SU-DHL-6 (cell line): ENCODE measurements around the gene HOXA6.

Experiments used
- H2AFZ ChIP-seq: fragments of 200-600 bp; sonication (generic); 2 replicates; pipeline ENCODE4 v1.6.1; 2014; ENCODE audit warnings: low read depth, mild to moderate bottlenecking, moderate library complexity, mixed read lengths, antibody characterized with exemption, low read length; ENCODE audit not compliant: severe bottlenecking
- H3F3A ChIP-seq: fragments of 200-600 bp; shearing (Covaris generic); 2 replicates; pipeline ENCODE4 v1.6.0; 2016; ENCODE audit warnings: antibody characterized with exemption, mild to moderate bottlenecking; ENCODE audit not compliant: insufficient read depth
- H3K27ac ChIP-seq: fragments of 200-600 bp; sonication (generic); 2 replicates; pipeline ENCODE4 v1.5.1; 2016; ENCODE audit warnings: low read depth, mild to moderate bottlenecking, low read length, moderate library complexity, mixed read lengths
- H3K27me3 ChIP-seq: fragments of 200-600 bp; sonication (generic), shearing (Covaris generic); 2 replicates; pipeline ENCODE4 v1.6.0; 2014; ENCODE audit warnings: mild to moderate bottlenecking, low read length
- H3K36me3 ChIP-seq: fragments of 200-600 bp; sonication (generic); 2 replicates; pipeline ENCODE4 v1.6.1; 2014; ENCODE audit warnings: mild to moderate bottlenecking, low read length, mixed read lengths
- H3K4me2 ChIP-seq: fragments of 300-600, 200-600 bp; shearing (Covaris generic), sonication (generic); 2 replicates; pipeline ENCODE4 v1.6.0; 2014; ENCODE audit warnings: low read length, low read depth, mild to moderate bottlenecking; ENCODE audit not compliant: poor library complexity, severe bottlenecking
- H3K4me3 ChIP-seq: fragments of 200-600 bp; sonication (generic); 2 replicates; pipeline ENCODE4 v1.5.1; 2014; ENCODE audit warnings: antibody characterized with exemption, low read length, mild to moderate bottlenecking, mixed read lengths; ENCODE audit not compliant: insufficient read depth, poor library complexity, severe bottlenecking
- H3K79me2 ChIP-seq: fragments of 200-600 bp; sonication (generic); 2 replicates; pipeline ENCODE4 v1.6.1; 2014; ENCODE audit warnings: mild to moderate bottlenecking, low read length, moderate library complexity; ENCODE audit not compliant: insufficient read depth
- H3K9ac ChIP-seq: fragments of 200-600 bp; sonication (generic); 2 replicates; pipeline ENCODE4 v1.7.0; 2014; ENCODE audit warnings: mild to moderate bottlenecking, low read length
- H3K9me2 ChIP-seq: fragments of 200-600 bp; sonication (generic); replicated peaks from 2 replicates; pipeline ENCODE4 v1.6.1; 2014; ENCODE audit warnings: low read length; ENCODE audit not compliant: insufficient read depth
- H3K9me3 ChIP-seq: fragments of 200-600 bp; sonication (generic); 2 replicates; pipeline ENCODE4 v1.6.1; 2014; ENCODE audit warnings: low read length, mixed read lengths; ENCODE audit not compliant: insufficient read depth
- H4K20me1 ChIP-seq: fragments of 200-600 bp; sonication (generic); 2 replicates; pipeline ENCODE4 v1.6.1; 2014; ENCODE audit warnings: low read depth, mild to moderate bottlenecking, antibody characterized with exemption, low read length, moderate library complexity, mixed read lengths
- CTCF ChIP-seq: fragments of 200-600 bp; sonication (generic); IDR thresholded peaks from one replicate; pipeline ENCODE4 v1.5.1; 2017; ENCODE audit warnings: antibody characterized with exemption, mild to moderate bottlenecking, low read length, moderate library complexity; ENCODE audit not compliant: insufficient read depth, poor library complexity, severe bottlenecking
- EZH2phosphoT487 ChIP-seq: fragments of 200-600 bp; sonication (generic), shearing (Covaris generic); conservative IDR thresholded peaks from 2 replicates; pipeline ENCODE4 v1.6.1; 2018; ENCODE audit warnings: mild to moderate bottlenecking, antibody characterized with exemption, low read length, moderate library complexity, mixed read lengths

Gene HOXA6

GRCh38 chr7:27128776-27129728, 18.5 kb downstream of the HOXA6 start:
- H3K9me3 ChIP-seq = no peaks in the 10 kb centered on the region
- no peaks in the 10 kb centered on the region for H3K79me2 ChIP-seq
- no peak overlapping the region for H3K27ac ChIP-seq
- H3K27me3 ChIP-seq = no peaks in the 10 kb centered on the region
- no peaks in the 10 kb centered on the region for H3K36me3 ChIP-seq
- peak overlapping the region; percentile 74 for H2AFZ ChIP-seq
- TF ChIP-seq EZH2phosphoT487 = no peak
- no peak for TF ChIP-seq CTCF
- H4K20me1 ChIP-seq = no peaks in the 10 kb centered on the region
- peak overlapping the region; percentile 65 for H3K4me2 ChIP-seq
- peak overlapping the region; percentile 84 for H3K9ac ChIP-seq
- peaks cover 7% of the 10 kb centered on the region; the same call in 1 of the 2 replicates for H3F3A ChIP-seq
- H3K9me2 ChIP-seq = no peaks in the 10 kb centered on the region
- H3K4me3 ChIP-seq = peak overlapping the region; percentile 82

DNA sequence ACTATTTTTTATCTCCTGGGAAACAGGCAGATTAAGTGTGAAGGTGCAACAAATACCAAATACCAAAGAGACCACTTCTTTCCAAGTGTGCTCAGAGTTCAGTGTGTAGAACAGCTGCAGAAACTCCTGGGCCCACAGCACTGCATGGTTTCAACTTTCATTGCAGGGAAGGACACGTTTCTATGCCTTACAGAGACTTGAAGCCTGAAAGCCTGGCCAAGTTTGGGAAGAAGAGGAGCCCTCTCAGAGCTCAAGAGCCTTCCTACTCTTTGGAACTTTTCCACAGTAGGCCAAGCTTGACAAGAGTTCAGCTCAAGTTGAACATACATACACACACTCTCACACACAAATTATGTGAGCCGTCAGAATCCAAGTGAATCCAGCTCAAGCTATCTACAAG, 19.5 kb downstream of the HOXA6 start:
- H3K9me3 ChIP-seq = no peaks in the 10 kb centered on the region
- no peaks in the 10 kb centered on the region for H3K27me3 ChIP-seq
- no peak overlapping the region for H3K27ac ChIP-seq
- H3K9me2 ChIP-seq = no peaks in the 10 kb centered on the region
- no peak overlapping the region for H3K9ac ChIP-seq
- H2AFZ ChIP-seq = no peak overlapping the region
- H3K79me2 ChIP-seq = no peaks in the 10 kb centered on the region
- no peak overlapping the region for H3K4me3 ChIP-seq
- H4K20me1 ChIP-seq = no peaks in the 10 kb centered on the region
- H3K4me2 ChIP-seq = no peak overlapping the region
- H3F3A ChIP-seq = peaks cover 7% of the 10 kb centered on the region; the same call in 1 of the 2 replicates
- TF ChIP-seq EZH2phosphoT487 (no peak), CTCF (no peak)
- no peaks in the 10 kb centered on the region for H3K36me3 ChIP-seq

- TF ChIP-seq CTCF (no peak), EZH2phosphoT487 (no peak)
- no peaks in the 10 kb centered on the region for H4K20me1 ChIP-seq
- H3K27ac ChIP-seq = no peak overlapping the region
These were observed 20.8 kb downstream of the HOXA6 start for GRCh38 chr7:27126596-27127327.

More at GRCh38 chr7:27126596-27127327, 20.8 kb downstream of the HOXA6 start:
- Histone ChIP-seq H3K79me2 (no peaks in the 10 kb centered on the region), H3F3A (no peaks in the 10 kb centered on the region), H3K4me2 (no peak overlapping the region), H3K36me3 (no peaks in the 10 kb centered on the region), H3K9me3 (no peaks in the 10 kb centered on the region), H3K4me3 (no peak overlapping the region), H3K9ac (no peak overlapping the region), H2AFZ (no peak overlapping the region), H3K9me2 (no peaks in the 10 kb centered on the region), H3K27me3 (no peaks in the 10 kb centered on the region)
